ENCODE results near the gene DGKB. TPM values are rescaled to one million over a fixed set of nuclear protein-coding genes. Genes with fewer than 3 reads are reported as not detected.

DGKB gene
- total RNA-seq, 1 experiment from 2014 or later, result not detected

DNA sequence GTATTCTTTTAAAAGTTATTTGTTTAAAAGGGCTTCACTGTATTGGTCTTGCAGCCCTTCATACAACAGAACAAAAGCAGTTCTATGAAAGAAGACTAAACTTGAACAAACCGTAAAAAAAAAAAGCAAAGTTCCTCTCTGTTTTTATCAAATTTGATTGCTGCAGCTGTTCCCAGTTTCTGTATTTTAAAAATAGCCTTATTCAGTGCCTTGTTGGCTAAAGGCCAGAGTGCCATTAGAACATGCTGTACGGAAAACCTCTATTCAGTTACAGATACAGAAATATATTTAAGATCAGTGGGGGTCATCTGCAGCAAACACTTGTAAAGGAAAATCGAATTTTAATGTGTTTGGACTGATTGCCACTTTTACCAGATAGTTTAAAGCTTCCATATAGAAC is 705.3 kb downstream of the DGKB start:
- ChIA-PET CTCF (no interaction called here), POLR2A (no interaction called here)
- intact Hi-C loops (cut with micrococcal nuclease; ENCODE audit: unreplicated experiment) (no loop called here), in situ Hi-C loops (cut with HindIII; ENCODE audit: low pct_unique_long_range_greater_than_20kb, low sequenced_read_pairs) (no loop called here)
- Histone ChIP-seq H3K36me3 (ENCODE audit: control insufficient read depth, insufficient read depth, low read length) (no peaks in the 10 kb centered on the region), H3K9me3 (ENCODE audit: control insufficient read depth, insufficient read depth, low read depth, low read length) (no peaks in the 10 kb centered on the region), H3K27me3 (ENCODE audit: control insufficient read depth, insufficient read depth, low read length) (no peaks in the 10 kb centered on the region), H3K4me1 (ENCODE audit: control insufficient read depth, insufficient read depth, low read length) (no peaks in the 10 kb centered on the region), H3K27ac (ENCODE audit: low read length) (no peak overlapping the region), H3K4me3 (ENCODE audit: low read depth in 2 of 2, low read length in 2 of 2) (no peak overlapping the region)
- BruUV-seq (replicated peaks), result no TSS peak
- no peak for ATAC-seq
- DNase-seq (ENCODE audit: low read depth, low spot score), result no peak
- TF ChIP-seq CTCF (IDR thresholded peaks at IDR 0.05), result no peak
- TF ChIP-seq TCF7L2 (IDR thresholded peaks at IDR 0.05; ENCODE audit: low read depth, low read length), result no peak
- TF ChIP-seq, protein P1, sequence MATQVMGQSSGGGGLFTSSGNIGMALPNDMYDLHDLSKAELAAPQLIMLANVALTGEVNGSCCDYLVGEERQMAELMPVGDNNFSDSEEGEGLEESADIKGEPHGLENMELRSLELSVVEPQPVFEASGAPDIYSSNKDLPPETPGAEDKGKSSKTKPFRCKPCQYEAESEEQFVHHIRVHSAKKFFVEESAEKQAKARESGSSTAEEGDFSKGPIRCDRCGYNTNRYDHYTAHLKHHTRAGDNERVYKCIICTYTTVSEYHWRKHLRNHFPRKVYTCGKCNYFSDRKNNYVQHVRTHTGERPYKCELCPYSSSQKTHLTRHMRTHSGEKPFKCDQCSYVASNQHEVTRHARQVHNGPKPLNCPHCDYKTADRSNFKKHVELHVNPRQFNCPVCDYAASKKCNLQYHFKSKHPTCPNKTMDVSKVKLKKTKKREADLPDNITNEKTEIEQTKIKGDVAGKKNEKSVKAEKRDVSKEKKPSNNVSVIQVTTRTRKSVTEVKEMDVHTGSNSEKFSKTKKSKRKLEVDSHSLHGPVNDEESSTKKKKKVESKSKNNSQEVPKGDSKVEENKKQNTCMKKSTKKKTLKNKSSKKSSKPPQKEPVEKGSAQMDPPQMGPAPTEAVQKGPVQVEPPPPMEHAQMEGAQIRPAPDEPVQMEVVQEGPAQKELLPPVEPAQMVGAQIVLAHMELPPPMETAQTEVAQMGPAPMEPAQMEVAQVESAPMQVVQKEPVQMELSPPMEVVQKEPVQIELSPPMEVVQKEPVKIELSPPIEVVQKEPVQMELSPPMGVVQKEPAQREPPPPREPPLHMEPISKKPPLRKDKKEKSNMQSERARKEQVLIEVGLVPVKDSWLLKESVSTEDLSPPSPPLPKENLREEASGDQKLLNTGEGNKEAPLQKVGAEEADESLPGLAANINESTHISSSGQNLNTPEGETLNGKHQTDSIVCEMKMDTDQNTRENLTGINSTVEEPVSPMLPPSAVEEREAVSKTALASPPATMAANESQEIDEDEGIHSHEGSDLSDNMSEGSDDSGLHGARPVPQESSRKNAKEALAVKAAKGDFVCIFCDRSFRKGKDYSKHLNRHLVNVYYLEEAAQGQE (IDR thresholded peaks at IDR 0.05; ENCODE audit: insufficient read depth in 1 of 2, low read depth in 2 of 2, low read length in 1 of 2), result no peak
- TF ChIP-seq POLR2AphosphoS5 (IDR thresholded peaks at IDR 0.05; ENCODE audit: low read depth, low read length), result no peak
- TF ChIP-seq SIN3A (IDR thresholded peaks at IDR 0.05; ENCODE audit: borderline replicate concordance, insufficient read depth, low read depth, low read length), result no peak

DNA sequence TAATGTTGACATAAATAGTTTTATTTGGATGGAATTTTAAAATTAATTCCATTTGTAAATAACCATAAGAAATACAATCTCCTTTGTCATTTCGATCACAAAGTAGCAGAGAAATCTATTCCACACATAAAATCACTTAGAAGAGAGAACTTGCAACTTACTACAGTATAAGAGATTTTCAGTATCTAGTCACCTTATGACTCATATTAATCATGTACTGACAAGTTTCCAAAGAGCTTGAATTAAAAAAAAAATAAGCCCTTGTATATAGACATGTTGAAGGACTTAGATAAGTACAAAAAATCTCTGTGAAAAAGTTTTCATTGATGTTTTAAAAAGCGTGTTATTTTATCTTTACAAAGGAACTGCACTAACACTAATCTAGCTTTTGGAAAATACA is 706.0 kb downstream of the DGKB start:
- no peaks in the 10 kb centered on the region for H3K36me3 ChIP-seq (ENCODE audit: control insufficient read depth, insufficient read depth, low read length)
- no peaks in the 10 kb centered on the region for H3K9me3 ChIP-seq (ENCODE audit: control insufficient read depth, insufficient read depth, low read depth, low read length)
- no TSS peak for BruUV-seq (replicated peaks)
- CTCF ChIA-PET, result no interaction called here
- no peaks in the 10 kb centered on the region for H3K27me3 ChIP-seq (ENCODE audit: control insufficient read depth, insufficient read depth, low read length)
- no peak overlapping the region for H3K27ac ChIP-seq (ENCODE audit: low read length)
- in situ Hi-C loops (cut with HindIII; ENCODE audit: low pct_unique_long_range_greater_than_20kb, low sequenced_read_pairs), result no loop called here
- POLR2A ChIA-PET, result no interaction called here
- DNase-seq (ENCODE audit: low read depth, low spot score) (no peak), ATAC-seq (no peak)
- no peaks in the 10 kb centered on the region for H3K4me1 ChIP-seq (ENCODE audit: control insufficient read depth, insufficient read depth, low read length)
- no peak for TF ChIP-seq POLR2AphosphoS5 (IDR thresholded peaks at IDR 0.05; ENCODE audit: low read depth, low read length)
- no peak for TF ChIP-seq TCF7L2 (IDR thresholded peaks at IDR 0.05; ENCODE audit: low read depth, low read length)
- TF ChIP-seq SIN3A (IDR thresholded peaks at IDR 0.05; ENCODE audit: borderline replicate concordance, insufficient read depth, low read depth, low read length), result no peak
- TF ChIP-seq CTCF (IDR thresholded peaks at IDR 0.05), result no peak
- TF ChIP-seq, protein P1 (IDR thresholded peaks at IDR 0.05; ENCODE audit: insufficient read depth in 1 of 2, low read depth in 2 of 2, low read length in 1 of 2), result no peak
- intact Hi-C loops (cut with micrococcal nuclease; ENCODE audit: unreplicated experiment), result no loop called here
- no peak overlapping the region for H3K4me3 ChIP-seq (ENCODE audit: low read depth in 2 of 2, low read length in 2 of 2)
